Measurements from ENCODE around the gene MCOLN1.
"Not testable (repeated sequence)": the region's sequence is repeated elsewhere in the genome, so short reads cannot be mapped to it uniquely, and the experiment has no call there.

MCOLN1 gene

GRCh38 chr19:7545300-7545699, 22.9 kb downstream of the MCOLN1 start:
- no peak for DNase-seq

- DNase-seq = no peak
Measured at GRCh38 chr19:7545904-7546303, 23.5 kb downstream of the MCOLN1 start.

GRCh38 chr19:7547159-7547558, 24.7 kb downstream of the MCOLN1 start:
- no peak for DNase-seq

GRCh38 chr19:7549429-7550148, 27.2 kb downstream of the MCOLN1 start:
- no peak for DNase-seq

- DNase-seq = no peak
Measured at GRCh38 chr19:7550169-7550770, 27.8 kb downstream of the MCOLN1 start.

- peak; percentile 2 for DNase-seq
Measured at GRCh38 chr19:7550987-7551761, 28.8 kb downstream of the MCOLN1 start.

GRCh38 chr19:7552781-7553180, 30.4 kb downstream of the MCOLN1 start:
- no peak for DNase-seq

GRCh38 chr19:7554565-7554964, 32.1 kb downstream of the MCOLN1 start:
- DNase-seq = no peak

- DNase-seq = no peak
Measured at GRCh38 chr19:7554990-7555864, 32.8 kb downstream of the MCOLN1 start.

- no peak for DNase-seq
Measured at GRCh38 chr19:7556696-7557315, 34.4 kb downstream of the MCOLN1 start.

GRCh38 chr19:7558667-7559066, 36.2 kb downstream of the MCOLN1 start:
- DNase-seq = no peak

- no peak for DNase-seq
Measured at GRCh38 chr19:7559102-7559501, 36.7 kb downstream of the MCOLN1 start.

- no peak for DNase-seq
Measured at GRCh38 chr19:7560255-7560654, 37.8 kb downstream of the MCOLN1 start.

GRCh38 chr19:7561325-7561724, 38.9 kb downstream of the MCOLN1 start:
- DNase-seq = no peak

- no peak for DNase-seq
Measured at GRCh38 chr19:7562646-7563393, 40.4 kb downstream of the MCOLN1 start.

- no peak for DNase-seq
Measured at GRCh38 chr19:7564866-7565265, 42.4 kb downstream of the MCOLN1 start.

- no peak for DNase-seq
Measured at GRCh38 chr19:7565332-7565731, 42.9 kb downstream of the MCOLN1 start.

- no peak for DNase-seq
Measured at GRCh38 chr19:7570761-7571160, 48.3 kb downstream of the MCOLN1 start.

- DNase-seq = no peak
Measured at GRCh38 chr19:7575434-7576040, 53.1 kb downstream of the MCOLN1 start.

- DNase-seq = not testable (repeated sequence)
Measured at GRCh38 chr19:7577422-7577821, 55.0 kb downstream of the MCOLN1 start.

GRCh38 chr19:7578127-7578526, 55.7 kb downstream of the MCOLN1 start:
- DNase-seq = no peak

All from NCI-H526 treated with DMSO at 0.1 percent for 48 hours (cell line).